Activated CD8-positive, alpha-beta T cell treated with anti-CD3 and anti-CD28 coated beads, Interleukin-2, amount 10 ng/mL, durations not matched to agents 7 days and 5 days (primary cell): ENCODE data around the gene GRIP2. TPM values are rescaled to one million over a fixed set of nuclear protein-coding genes. Genes with fewer than 3 reads are reported as not detected.

ENCODE experiments used
- ATAC-seq: fragments of 150-1000 bp; cut with Tn5 transposase; one replicate; pipeline ENCODE4 v1.10.0; 2021; ENCODE audit warnings: moderate library complexity
- CTCF ChIA-PET: fragments of 350-600 bp; sonication (Branson Sonifier 250); formaldehyde crosslinking; loops from one replicate; lab custom pipeline; 2021; ENCODE audit warnings: antibody characterized with exemption; lab: Charles Lee
- POLR2A ChIA-PET: fragments of 350-600 bp; sonication (Branson Sonifier 250); formaldehyde crosslinking; loops from one replicate; lab custom pipeline; 2021; ENCODE audit warnings: antibody characterized with exemption; lab: Charles Lee
- DNase-seq: peaks from one replicate; pipeline ENCODE4 v3.0.0-alpha.2; 2020
- H3K27ac Mint-ChIP-seq: one replicate; pipeline ENCODE4 v1.8.0; 2021; ENCODE audit warnings: mild to moderate bottlenecking, mixed read lengths
- H3K27me3 Mint-ChIP-seq: one replicate; pipeline ENCODE4 v1.8.0; 2021; ENCODE audit warnings: low read depth, mixed read lengths
- H3K36me3 Mint-ChIP-seq: one replicate; pipeline ENCODE4 v1.8.0; 2021; ENCODE audit warnings: low read depth, mixed read lengths
- H3K4me1 Mint-ChIP-seq: one replicate; pipeline ENCODE4 v1.8.0; 2021; ENCODE audit warnings: low read depth, mixed read lengths
- H3K4me3 Mint-ChIP-seq: one replicate; pipeline ENCODE4 v1.8.0; 2021; ENCODE audit warnings: mild to moderate bottlenecking, mixed read lengths
- H3K9me3 Mint-ChIP-seq: one replicate; pipeline ENCODE4 v1.8.0; 2022; ENCODE audit warnings: mixed read lengths; ENCODE audit not compliant: insufficient read depth
- total RNA-seq, 2 experiments: library from RNA; stranded (reverse); gene quantifications; one replicate each; pipeline ENCODE4 v1.2.3, GENCODE V29; 2021

The GRIP2 gene
- total RNA-seq, 2 experiments from 2014 or later, result not detected

DNA sequence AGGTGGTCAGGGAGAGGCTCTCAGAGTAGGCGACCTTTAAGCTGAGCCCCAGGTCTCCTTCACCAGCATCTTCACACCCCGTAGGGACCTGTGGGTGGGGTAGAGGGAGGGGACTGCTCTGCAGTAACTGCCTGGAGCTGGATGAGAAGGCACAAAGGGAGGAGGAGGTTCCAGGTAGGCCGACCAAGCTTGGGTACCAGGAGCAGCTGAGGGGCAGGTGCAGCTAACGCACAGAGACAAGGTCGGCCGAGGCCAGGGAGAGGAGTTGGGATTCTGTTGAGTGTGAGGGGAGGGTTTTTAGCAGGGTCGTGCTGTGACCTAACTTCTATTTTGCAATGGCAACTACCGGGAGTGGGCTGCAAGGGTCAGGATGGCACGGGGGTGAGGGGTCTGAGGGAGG, 5.9 kb upstream of the GRIP2 start:
- no peaks in the 10 kb centered on the region for H3K4me1 Mint-ChIP-seq
- H3K4me3 Mint-ChIP-seq, result no peak overlapping the region
- DNase-seq, result no peak
- no peak for ATAC-seq
- no peaks in the 10 kb centered on the region for H3K9me3 Mint-ChIP-seq
- ChIA-PET CTCF (interaction anchor here (1.3 to 3.8 kb wide), 2 partner anchors 37 to 342 kb away, joined by 5 to 13 read pairs; no protein-coding TSS in a partner anchor), POLR2A (no interaction called here)
- H3K27ac Mint-ChIP-seq, result no peak overlapping the region
- peaks cover 18% of the 10 kb centered on the region for H3K27me3 Mint-ChIP-seq
- no peaks in the 10 kb centered on the region for H3K36me3 Mint-ChIP-seq

DNA sequence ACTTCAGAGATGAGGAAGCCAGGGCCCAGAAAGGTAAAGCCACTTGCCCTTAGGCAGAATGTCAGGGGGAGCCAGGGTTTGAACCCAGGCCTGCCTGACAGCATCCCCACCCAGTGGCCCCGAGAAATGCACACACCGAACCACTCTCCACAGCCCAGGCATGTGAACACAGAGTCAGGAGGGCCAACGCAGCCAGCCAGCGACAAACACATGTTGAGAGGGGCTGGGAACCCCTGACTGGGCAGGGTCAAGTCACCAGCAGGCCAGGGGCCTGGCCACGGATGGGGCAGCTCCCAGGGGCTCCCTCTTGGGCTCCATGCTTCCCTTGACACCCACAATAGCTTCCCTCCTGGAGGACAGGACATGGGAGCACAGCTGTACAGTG, 5.1 kb upstream of the GRIP2 start:
- POLR2A ChIA-PET, result no interaction called here
- CTCF ChIA-PET, result no interaction called here
- no peaks in the 10 kb centered on the region for H3K4me1 Mint-ChIP-seq
- no peaks in the 10 kb centered on the region for H3K36me3 Mint-ChIP-seq
- H3K4me3 Mint-ChIP-seq, result no peak overlapping the region
- peaks cover 18% of the 10 kb centered on the region for H3K27me3 Mint-ChIP-seq
- DNase-seq (no peak), ATAC-seq (no peak)
- no peak overlapping the region for H3K27ac Mint-ChIP-seq
- no peaks in the 10 kb centered on the region for H3K9me3 Mint-ChIP-seq

DNA sequence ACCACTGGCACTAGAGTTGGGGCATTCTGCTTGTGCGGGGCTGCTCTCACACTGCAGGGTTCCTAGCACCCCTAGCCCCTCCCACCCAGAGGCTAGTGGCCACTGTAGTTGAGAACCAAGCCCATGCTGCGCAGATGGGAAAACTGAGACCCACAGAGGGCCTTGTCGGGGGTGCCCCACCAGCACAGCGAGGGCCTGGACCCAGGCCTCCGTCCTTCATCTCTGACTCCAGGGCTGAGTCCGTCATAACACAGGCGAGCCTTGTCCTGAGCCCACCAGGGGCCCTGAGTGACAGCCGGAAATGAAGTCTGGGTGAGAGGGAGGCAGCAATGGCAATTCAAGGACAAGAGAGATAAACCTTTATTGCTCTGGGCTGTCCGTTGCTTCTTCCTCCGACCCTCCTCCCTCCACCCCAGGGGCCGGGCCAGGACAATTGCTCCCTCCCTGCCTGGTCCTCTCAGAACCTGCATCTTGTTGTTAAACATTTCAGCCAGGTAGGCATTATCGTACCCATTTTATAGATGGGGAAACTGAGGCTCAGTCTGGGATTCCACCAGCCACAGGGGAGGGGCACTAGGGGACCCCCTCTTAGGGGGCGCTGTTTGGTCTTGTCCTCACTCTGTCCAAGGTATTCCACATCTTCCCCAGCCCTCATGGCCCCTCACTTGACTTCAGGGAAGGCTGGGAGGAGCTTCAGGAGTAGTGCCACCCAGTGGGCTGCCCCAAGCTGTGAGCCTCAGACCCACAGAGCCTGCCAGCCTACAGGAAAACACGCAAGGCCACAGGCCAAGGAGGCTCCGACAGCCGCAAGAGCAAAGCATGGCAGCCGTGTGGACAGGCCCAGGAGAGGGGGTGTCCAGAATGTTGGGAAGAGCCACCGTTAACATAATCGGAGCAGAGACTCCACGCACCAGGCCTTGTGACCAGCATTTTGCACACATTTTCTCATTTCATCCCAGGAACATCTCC, 4.4 kb upstream of the GRIP2 start:
- Mint-ChIP-seq H3K27me3 (peaks cover 18% of the 10 kb centered on the region), H3K27ac (no peak overlapping the region), H3K4me3 (no peak overlapping the region), H3K4me1 (no peaks in the 10 kb centered on the region), H3K36me3 (no peaks in the 10 kb centered on the region), H3K9me3 (no peaks in the 10 kb centered on the region)
- POLR2A ChIA-PET, result no interaction called here
- CTCF ChIA-PET, result no interaction called here
- no peak for ATAC-seq
- no peak for DNase-seq

DNA sequence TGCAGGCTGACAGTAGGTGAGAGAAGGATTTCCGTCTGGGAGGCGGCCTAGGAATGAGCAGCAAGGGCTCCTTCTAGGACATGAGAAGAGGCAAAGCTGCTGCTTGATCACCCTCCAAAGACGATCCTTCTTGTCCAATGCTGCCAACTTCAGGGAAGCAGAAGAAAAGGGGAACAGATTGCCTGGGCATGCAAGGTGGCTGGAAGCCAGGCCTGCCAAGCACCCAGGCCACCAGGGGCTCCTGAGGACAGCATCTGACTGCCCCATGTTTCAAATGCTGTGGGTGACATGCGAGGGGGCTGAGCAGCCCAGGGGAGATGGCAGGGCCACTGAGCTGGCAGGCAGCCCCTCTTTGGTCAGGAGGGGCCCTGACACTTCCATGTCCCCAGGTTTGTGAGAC, 3.3 kb upstream of the GRIP2 start:
- H3K27ac Mint-ChIP-seq, result no peak overlapping the region
- POLR2A ChIA-PET, result no interaction called here
- no peak overlapping the region for H3K4me3 Mint-ChIP-seq
- no peaks in the 10 kb centered on the region for H3K36me3 Mint-ChIP-seq
- peaks cover 14% of the 10 kb centered on the region for H3K27me3 Mint-ChIP-seq
- CTCF ChIA-PET, result no interaction called here
- no peak for ATAC-seq
- DNase-seq, result no peak
- no peaks in the 10 kb centered on the region for H3K4me1 Mint-ChIP-seq
- H3K9me3 Mint-ChIP-seq, result no peaks in the 10 kb centered on the region

DNA sequence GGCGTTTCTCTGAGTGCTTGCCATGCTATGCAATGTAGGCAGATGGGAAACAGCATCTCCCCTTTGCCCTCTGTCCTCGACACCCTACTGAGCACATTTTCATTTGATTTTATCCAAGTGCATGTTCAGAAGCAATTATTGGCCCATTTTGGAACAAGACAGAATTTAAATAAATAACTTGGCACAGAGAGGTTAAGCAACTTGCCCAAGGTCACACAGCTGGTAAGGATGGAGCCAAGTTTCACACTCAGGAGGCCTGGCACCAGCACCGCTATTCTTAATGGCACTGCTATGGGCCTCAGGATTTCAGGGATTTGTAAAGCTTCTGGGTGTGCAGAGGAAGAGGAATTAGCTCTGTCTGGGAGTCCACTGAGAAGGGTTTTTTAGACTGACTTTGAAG, 2.5 kb upstream of the GRIP2 start:
- Mint-ChIP-seq H3K9me3 (no peaks in the 10 kb centered on the region), H3K27ac (no peak overlapping the region), H3K4me1 (no peaks in the 10 kb centered on the region), H3K36me3 (no peaks in the 10 kb centered on the region), H3K27me3 (peaks cover 10% of the 10 kb centered on the region), H3K4me3 (no peak overlapping the region)
- ATAC-seq (no peak), DNase-seq (no peak)
- POLR2A ChIA-PET, result no interaction called here
- CTCF ChIA-PET, result no interaction called here

DNA sequence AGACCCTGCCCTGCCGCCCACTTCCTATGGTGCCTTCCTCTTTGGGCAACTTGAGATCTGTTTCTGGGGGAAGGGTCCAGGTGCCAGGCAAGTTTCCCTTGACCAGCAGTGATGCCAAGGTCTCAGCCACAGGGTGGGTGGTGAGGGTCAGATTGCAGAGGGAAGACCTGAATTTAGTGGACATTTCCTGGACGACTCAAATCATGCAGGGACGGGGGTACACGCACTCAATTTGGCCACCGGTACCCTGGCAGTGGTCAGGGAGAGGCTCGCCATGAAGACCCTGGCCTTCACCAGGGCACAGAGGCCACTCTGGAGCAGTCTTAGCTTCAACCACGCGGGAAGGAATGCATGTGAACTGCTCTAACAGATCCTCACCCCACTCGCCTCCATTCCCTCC, 1.5 kb upstream of the GRIP2 start:
- ATAC-seq (no peak), DNase-seq (no peak)
- no peaks in the 10 kb centered on the region for H3K36me3 Mint-ChIP-seq
- no peaks in the 10 kb centered on the region for H3K9me3 Mint-ChIP-seq
- H3K4me3 Mint-ChIP-seq, result no peak overlapping the region
- no peak overlapping the region for H3K27ac Mint-ChIP-seq
- ChIA-PET CTCF (no interaction called here), POLR2A (no interaction called here)
- H3K27me3 Mint-ChIP-seq, result peaks cover 3% of the 10 kb centered on the region
- H3K4me1 Mint-ChIP-seq, result no peaks in the 10 kb centered on the region

DNA sequence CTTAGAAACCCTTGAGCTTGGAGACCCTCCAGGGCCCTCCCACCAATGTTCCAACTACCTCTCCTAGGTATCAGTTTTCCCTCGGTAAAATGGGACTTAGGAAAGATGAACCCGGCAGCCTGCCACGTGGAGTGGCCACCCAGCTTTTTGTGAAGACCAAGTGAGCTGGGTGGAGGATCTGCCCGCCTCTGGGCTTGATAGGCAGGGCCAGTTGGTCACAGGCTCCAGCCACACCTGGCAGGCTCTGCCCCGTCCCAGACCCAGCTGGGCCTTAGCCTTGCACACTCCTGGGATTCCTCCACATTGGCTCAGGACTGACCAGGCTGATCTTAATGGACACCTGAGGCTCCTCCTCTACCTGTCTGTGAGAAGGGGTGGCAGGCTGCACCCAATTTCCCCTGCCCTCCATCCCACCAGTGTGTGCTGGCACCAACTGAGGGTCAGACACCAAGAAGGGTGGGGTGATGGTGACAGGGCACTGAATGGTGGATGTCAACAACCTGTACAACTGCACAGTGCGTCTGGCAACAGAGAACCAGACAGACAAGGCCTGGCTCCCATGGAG, 761 bp upstream of the GRIP2 start:
- ChIA-PET CTCF (no interaction called here), POLR2A (no interaction called here)
- Mint-ChIP-seq H3K27me3 (no peaks in the 10 kb centered on the region), H3K36me3 (no peaks in the 10 kb centered on the region), H3K4me1 (no peaks in the 10 kb centered on the region), H3K27ac (no peak overlapping the region), H3K4me3 (no peak overlapping the region), H3K9me3 (no peaks in the 10 kb centered on the region)
- ATAC-seq (no peak), DNase-seq (no peak)

GRCh38 chr3:14539384-14539741, 779 bp downstream of the GRIP2 start:
- no peak for ATAC-seq

GRCh38 chr3:14538451-14539088, 1.6 kb downstream of the GRIP2 start:
- H3K36me3 Mint-ChIP-seq, result no peaks in the 10 kb centered on the region
- DNase-seq (no peak), ATAC-seq (no peak)
- H3K9me3 Mint-ChIP-seq, result no peaks in the 10 kb centered on the region
- ChIA-PET CTCF (interaction anchor here (0.9 kb wide), 1 partner anchor 335 kb away, joined by 3 read pairs; no protein-coding TSS in a partner anchor), POLR2A (no interaction called here)
- no peak overlapping the region for H3K4me3 Mint-ChIP-seq
- no peaks in the 10 kb centered on the region for H3K27me3 Mint-ChIP-seq
- H3K27ac Mint-ChIP-seq, result no peak overlapping the region
- H3K4me1 Mint-ChIP-seq, result no peaks in the 10 kb centered on the region

More at GRCh38 chr3:14539384-14539741, 779 bp downstream of the GRIP2 start:
- no peaks in the 10 kb centered on the region for H3K4me1 Mint-ChIP-seq
- H3K9me3 Mint-ChIP-seq, result no peaks in the 10 kb centered on the region
- DNase-seq, result no peak
- POLR2A ChIA-PET, result no interaction called here
- no peaks in the 10 kb centered on the region for H3K36me3 Mint-ChIP-seq
- H3K27ac Mint-ChIP-seq, result no peak overlapping the region
- H3K4me3 Mint-ChIP-seq, result no peak overlapping the region
- CTCF ChIA-PET, result no interaction called here
- H3K27me3 Mint-ChIP-seq, result no peaks in the 10 kb centered on the region

DNA sequence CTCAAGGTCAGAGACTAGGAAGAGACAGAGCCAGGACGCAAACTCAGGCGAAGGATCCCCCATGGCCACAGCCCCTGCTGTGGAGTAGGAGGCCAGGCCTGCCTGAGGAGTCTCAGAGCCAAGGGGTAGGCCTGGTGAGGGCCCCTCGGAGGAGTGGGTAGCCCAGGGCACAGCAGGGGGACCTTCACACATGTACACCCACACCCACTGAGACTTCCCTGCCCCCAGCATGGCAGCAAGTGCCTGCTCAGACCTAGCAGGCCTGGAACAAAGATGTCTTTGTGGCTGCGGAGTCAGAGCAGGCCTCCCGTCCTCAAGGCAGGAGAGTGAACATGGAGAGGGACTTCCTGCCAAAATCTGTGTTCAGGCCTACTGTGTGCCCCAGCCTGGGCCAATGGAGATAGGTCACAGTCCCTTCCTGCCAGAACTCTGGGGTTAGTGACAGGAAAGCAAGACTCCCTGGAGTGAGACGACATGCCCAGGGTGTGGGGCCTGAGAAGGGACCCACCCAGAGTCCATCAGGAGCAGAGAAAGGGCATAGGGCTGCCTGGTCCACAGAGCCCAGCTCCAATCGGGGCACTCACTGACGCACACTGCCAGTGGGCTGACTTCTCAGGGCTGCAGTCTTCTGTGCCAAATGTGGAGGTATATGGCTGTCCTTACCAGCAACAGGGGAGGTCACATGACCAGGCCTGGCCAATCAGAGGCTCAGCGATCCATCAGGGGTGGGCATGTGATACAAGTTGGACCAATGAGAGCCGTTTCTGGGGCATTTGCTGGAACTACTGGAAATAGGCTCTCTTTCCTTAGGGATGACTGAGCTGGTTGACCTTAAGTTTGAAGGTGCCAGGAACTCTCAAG, 2.3 kb downstream of the GRIP2 start:
- Mint-ChIP-seq H3K36me3 (no peaks in the 10 kb centered on the region), H3K4me3 (no peak overlapping the region), H3K27me3 (peaks cover 2% of the 10 kb centered on the region), H3K4me1 (no peaks in the 10 kb centered on the region), H3K9me3 (no peaks in the 10 kb centered on the region), H3K27ac (no peak overlapping the region)
- ChIA-PET CTCF (interaction anchor here (0.9 kb wide), 1 partner anchor 334 kb away, joined by 3 read pairs; no protein-coding TSS in a partner anchor), POLR2A (no interaction called here)
- ATAC-seq, result no peak
- DNase-seq, result no peak

DNA sequence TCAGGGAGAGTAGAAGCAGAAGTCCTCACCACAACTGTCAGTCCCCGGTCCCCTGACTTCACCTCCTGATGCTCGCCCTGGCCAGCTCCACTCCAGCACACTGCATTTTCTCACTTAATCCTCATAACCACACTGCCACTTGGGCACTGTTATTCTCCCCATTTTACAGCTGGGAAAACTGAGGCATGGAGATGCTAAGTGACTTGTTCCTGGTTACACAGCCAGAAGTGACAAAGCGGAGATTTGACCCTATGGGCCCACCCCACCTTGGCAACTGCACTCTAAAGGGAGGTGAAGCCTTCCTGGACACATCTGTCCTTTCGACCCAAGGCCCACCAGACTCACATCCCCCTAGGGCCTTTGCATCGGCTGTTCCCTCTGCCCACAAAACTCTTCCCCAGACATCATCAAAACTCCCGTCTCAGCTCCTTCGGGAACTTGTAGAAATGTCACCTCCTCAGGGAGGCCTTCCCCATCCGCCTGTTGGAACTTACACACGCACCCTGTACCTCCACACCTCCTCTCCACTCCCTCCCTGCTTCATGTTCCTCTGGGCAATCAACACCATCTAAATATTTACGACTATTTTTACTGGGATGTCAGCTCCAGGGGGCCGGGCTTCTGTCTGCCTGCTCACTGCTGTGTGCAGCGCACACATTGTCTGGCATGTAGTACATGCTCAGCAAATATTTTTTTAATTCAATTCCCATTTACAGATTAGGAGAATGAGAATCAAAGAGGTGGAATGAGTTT, 3.1 kb downstream of the GRIP2 start:
- no peaks in the 10 kb centered on the region for H3K9me3 Mint-ChIP-seq
- peaks cover 2% of the 10 kb centered on the region for H3K27me3 Mint-ChIP-seq
- DNase-seq, result no peak
- CTCF ChIA-PET, result no interaction called here
- H3K27ac Mint-ChIP-seq, result no peak overlapping the region
- H3K36me3 Mint-ChIP-seq, result no peaks in the 10 kb centered on the region
- H3K4me1 Mint-ChIP-seq, result no peaks in the 10 kb centered on the region
- POLR2A ChIA-PET, result no interaction called here
- H3K4me3 Mint-ChIP-seq, result no peak overlapping the region
- ATAC-seq, result no peak
